ENCODE results near the gene TMCC1.

DNA sequence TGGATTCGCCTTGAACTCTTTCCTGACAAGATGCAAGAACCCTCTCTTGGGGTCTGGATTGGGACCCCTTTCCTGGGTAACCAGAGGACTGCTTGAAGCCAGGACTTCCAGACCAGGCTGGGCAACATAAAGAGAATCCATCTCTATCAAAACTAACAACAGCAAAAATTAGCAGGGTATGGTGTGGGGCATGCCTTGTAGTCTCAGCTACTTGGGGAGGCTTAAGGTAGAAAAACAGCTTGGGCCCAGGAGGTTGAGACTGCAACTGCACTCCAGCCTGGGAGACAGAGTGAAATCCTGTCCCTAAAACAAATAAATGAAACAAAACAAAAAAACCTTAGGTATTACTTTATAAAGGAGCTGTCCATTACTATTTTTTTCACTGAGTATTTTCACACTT is 193.9 kb downstream of the TMCC1 start:
- TF ChIP-seq, protein P1, sequence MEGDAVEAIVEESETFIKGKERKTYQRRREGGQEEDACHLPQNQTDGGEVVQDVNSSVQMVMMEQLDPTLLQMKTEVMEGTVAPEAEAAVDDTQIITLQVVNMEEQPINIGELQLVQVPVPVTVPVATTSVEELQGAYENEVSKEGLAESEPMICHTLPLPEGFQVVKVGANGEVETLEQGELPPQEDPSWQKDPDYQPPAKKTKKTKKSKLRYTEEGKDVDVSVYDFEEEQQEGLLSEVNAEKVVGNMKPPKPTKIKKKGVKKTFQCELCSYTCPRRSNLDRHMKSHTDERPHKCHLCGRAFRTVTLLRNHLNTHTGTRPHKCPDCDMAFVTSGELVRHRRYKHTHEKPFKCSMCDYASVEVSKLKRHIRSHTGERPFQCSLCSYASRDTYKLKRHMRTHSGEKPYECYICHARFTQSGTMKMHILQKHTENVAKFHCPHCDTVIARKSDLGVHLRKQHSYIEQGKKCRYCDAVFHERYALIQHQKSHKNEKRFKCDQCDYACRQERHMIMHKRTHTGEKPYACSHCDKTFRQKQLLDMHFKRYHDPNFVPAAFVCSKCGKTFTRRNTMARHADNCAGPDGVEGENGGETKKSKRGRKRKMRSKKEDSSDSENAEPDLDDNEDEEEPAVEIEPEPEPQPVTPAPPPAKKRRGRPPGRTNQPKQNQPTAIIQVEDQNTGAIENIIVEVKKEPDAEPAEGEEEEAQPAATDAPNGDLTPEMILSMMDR (IDR thresholded peaks at IDR 0.05): no peak
- TF ChIP-seq POLR2A (IDR thresholded peaks at IDR 0.05): no peak
